SK-N-MC (cell line): Measurements from ENCODE around the gene SRCAP.

Experiments
- EZH2 ChIP-seq: fragments of 200-600 bp; sonication (generic); IDR thresholded peaks from one replicate; pipeline ENCODE4 v1.6.1; 2017; ENCODE audit warnings: antibody characterized with exemption
- POLR2AphosphoS5 ChIP-seq: IDR thresholded peaks from 2 replicates; pipeline ENCODE4 v1.6.1; 2012; ENCODE audit warnings: mild to moderate bottlenecking, low read depth, low read length, borderline replicate concordance

GRCh38 chr16:30652718-30653117 is 46.3 kb upstream of the SRCAP start:
- no peak for TF ChIP-seq EZH2
- TF ChIP-seq POLR2AphosphoS5 = no peak
